Stomach (tissue), 4 donors: Measurements from ENCODE around the gene HLA-DPA1.

Experiments
- CTCF ChIP-seq, 7 experiments: fragments of 450-650 bp in 4 of 7; fragments of 200-600 bp in 3 of 7; sonication (generic) in 3 of 7; IDR thresholded peaks; one replicate each; pipeline ENCODE4 v1.5.1; 2016 to 2019; ENCODE audit warnings: antibody characterized with exemption in 7 of 7, control low read depth in 2 of 7, mild to moderate bottlenecking in 1 of 7
- EP300 ChIP-seq: sonication (generic); formaldehyde crosslinking; IDR thresholded peaks from one replicate; pipeline ENCODE4 v1.6.1; 2017; ENCODE audit warnings: antibody characterized with exemption

GRCh38 chr6:33078442-33078841 lies 5.0 kb upstream of the HLA-DPA1 start:
- TF ChIP-seq EP300 (no peak), CTCF (IDR thresholded peaks at IDR 0.05) (no peak)
